H1 (cell line): ENCODE results near the gene PRICKLE3. TPM values are rescaled to one million over a fixed set of nuclear protein-coding genes. Genes with fewer than 3 reads are reported as not detected.

ENCODE experiments used
- CTCF ChIA-PET: fragments of 300-600 bp; sonication (Branson Sonifier 250); formaldehyde crosslinking; loops from one replicate; lab custom pipeline; 2021; ENCODE audit not compliant: partially characterized antibody; lab: Charles Lee
- POLR2A ChIA-PET: fragments of 300-600 bp; sonication (Branson Sonifier 250); formaldehyde crosslinking; loops from one replicate; lab custom pipeline; 2021; ENCODE audit warnings: inconsistent platforms; ENCODE audit not compliant: partially characterized antibody; lab: Charles Lee
- DNase-seq, 2 experiments: peaks; one replicate each; pipeline versions ENCODE4 v3.0.0 to v3.0.0-alpha.2; 2010 to 2022; ENCODE audit warnings: low spot score in 2 of 2, low read depth in 1 of 2, mixed read lengths in 1 of 2
- FAIRE-seq: peaks from 2 replicates; lab custom pipeline; 2011; peaks lifted over from hg19 to GRCh38; lab: Jason Lieb, UNC
- H2AFZ ChIP-seq: 2 replicates; pipeline ENCODE4 v1.8.1; 2012; ENCODE audit warnings: low read length, inconsistent platforms
- H2AK5ac ChIP-seq: 2 replicates; pipeline ENCODE4 v1.6.1; 2013; ENCODE audit warnings: low read depth, low read length
- H2BK120ac ChIP-seq: replicated peaks from 2 replicates; pipeline ENCODE3; 2013; ENCODE audit warnings: low read depth, low read length, inconsistent platforms
- H2BK12ac ChIP-seq: 2 replicates; pipeline ENCODE4 v1.6.1; 2013; ENCODE audit warnings: low read depth, low read length
- H2BK15ac ChIP-seq: 2 replicates; pipeline ENCODE4 v1.6.1; 2013; ENCODE audit warnings: low read length
- H2BK20ac ChIP-seq: 2 replicates; pipeline ENCODE4 v1.6.1; 2013; ENCODE audit warnings: low read length
- H2BK5ac ChIP-seq: 2 replicates; pipeline ENCODE4 v1.6.1; 2013; ENCODE audit warnings: low read depth, low read length
- H3K14ac ChIP-seq: 2 replicates; pipeline ENCODE4 v1.6.1; 2013; ENCODE audit warnings: inconsistent platforms; ENCODE audit not compliant: insufficient read length
- H3K18ac ChIP-seq: 2 replicates; pipeline ENCODE4 v1.6.1; 2013; ENCODE audit warnings: low read length; ENCODE audit errors: extremely low read depth
- H3K23ac ChIP-seq: 2 replicates; pipeline ENCODE4 v1.6.1; 2013; ENCODE audit warnings: inconsistent platforms; ENCODE audit not compliant: insufficient read length
- H3K23me2 ChIP-seq: 2 replicates; pipeline ENCODE4 v1.6.1; 2013; ENCODE audit warnings: low read depth, low read length
- H3K27ac ChIP-seq: 2 replicates; pipeline ENCODE4 v1.6.1; 2011; ENCODE audit warnings: low read depth, low read length, inconsistent platforms
- H3K27me3 ChIP-seq, 4 experiments: replicated peaks in 1 of 4; 1 replicate in 1 of 4; 2 replicates in 3 of 4; pipeline versions ENCODE4 v1.6.1 to v1.8.1; 2011 to 2013; ENCODE audit warnings: low read length in 3 of 4, mild to moderate bottlenecking in 3 of 4, inconsistent platforms in 2 of 4, mixed read lengths in 2 of 4, moderate library complexity in 1 of 4; ENCODE audit not compliant: control insufficient read depth in 3 of 4, insufficient read depth in 3 of 4; ENCODE audit errors: extremely low read depth in 1 of 4
- H3K36me3 ChIP-seq, 4 experiments: 2 replicates each; pipeline versions ENCODE4 v1.6.1 to v1.8.1; 2011 to 2013; ENCODE audit warnings: mild to moderate bottlenecking in 4 of 4, low read length in 3 of 4, moderate library complexity in 2 of 4, control low read depth in 1 of 4, inconsistent platforms in 1 of 4; ENCODE audit not compliant: insufficient read depth in 4 of 4, control insufficient read depth in 2 of 4
- H3K4ac ChIP-seq: replicated peaks from 2 replicates; pipeline ENCODE3; 2013; ENCODE audit warnings: low read length, low read depth, mixed read lengths, inconsistent platforms; ENCODE audit not compliant: insufficient read length
- H3K4me1 ChIP-seq, 4 experiments: replicated peaks in 1 of 4; 1 replicate in 1 of 4; 2 replicates in 3 of 4; pipeline versions ENCODE4 v1.6.1 to v1.8.1; 2011 to 2013; ENCODE audit warnings: low read length in 3 of 4, inconsistent platforms in 2 of 4, mixed read lengths in 1 of 4; ENCODE audit not compliant: insufficient read depth in 4 of 4, control insufficient read depth in 3 of 4
- H3K4me2 ChIP-seq, 2 experiments: 2 replicates each; pipeline versions ENCODE4 v1.6.1 to v1.8.1; 2011 to 2013; ENCODE audit warnings: low read depth in 2 of 2, low read length in 2 of 2, control low read depth in 1 of 2, inconsistent platforms in 1 of 2, mild to moderate bottlenecking in 1 of 2; ENCODE audit not compliant: insufficient read depth in 1 of 2
- H3K4me3 ChIP-seq, 4 experiments: fragments of 200-600, 300-600 bp in 1 of 4; sonication (generic), shearing (Covaris generic), sonication (Bioruptor Twin) in 1 of 4; 2 replicates each; pipeline versions ENCODE4 v1.5.1 to v1.8.1; 2011 to 2016; ENCODE audit warnings: low read length in 4 of 4, low read depth in 3 of 4, control low read depth in 2 of 4, inconsistent platforms in 2 of 4, mild to moderate bottlenecking in 2 of 4, mixed read lengths in 1 of 4, moderate library complexity in 1 of 4; ENCODE audit not compliant: insufficient read depth in 2 of 4; ENCODE audit errors: extremely low read depth in 1 of 4
- H3K56ac ChIP-seq: replicated peaks from 2 replicates; pipeline ENCODE3; 2013; ENCODE audit warnings: low read depth, mild to moderate bottlenecking, mixed read lengths, low read length, inconsistent platforms; ENCODE audit not compliant: insufficient read length
- H3K79me1 ChIP-seq: 2 replicates; pipeline ENCODE4 v1.6.1; 2013; ENCODE audit warnings: low read depth, low read length, control low read depth
- H3K79me2 ChIP-seq, 2 experiments: 2 replicates each; pipeline versions ENCODE4 v1.6.1 to v1.8.1; 2012 to 2013; ENCODE audit warnings: low read length in 2 of 2, mild to moderate bottlenecking in 2 of 2, inconsistent platforms in 1 of 2; ENCODE audit not compliant: insufficient read depth in 2 of 2, control insufficient read depth in 1 of 2
- H3K9ac ChIP-seq, 4 experiments: replicated peaks in 1 of 4; 1 replicate in 1 of 4; 2 replicates in 3 of 4; pipeline versions ENCODE4 v1.6.1 to v1.8.1; 2011 to 2013; ENCODE audit warnings: low read depth in 3 of 4, low read length in 3 of 4, control low read depth in 2 of 4, mild to moderate bottlenecking in 2 of 4, moderate library complexity in 2 of 4, inconsistent platforms in 1 of 4; ENCODE audit errors: extremely low read depth in 1 of 4
- H3K9me3 ChIP-seq, 2 experiments: 2 replicates each; pipeline versions ENCODE4 v1.6.1 to v1.8.1; 2012 to 2013; ENCODE audit warnings: mild to moderate bottlenecking in 2 of 2, moderate library complexity in 2 of 2, control low read depth in 1 of 2, inconsistent platforms in 1 of 2, low read depth in 1 of 2, low read length in 1 of 2, mixed read lengths in 1 of 2; ENCODE audit not compliant: insufficient read depth in 2 of 2
- H4K20me1 ChIP-seq, 2 experiments: replicated peaks in 1 of 2; 2 replicates each; pipeline versions ENCODE3 to v1.8.1; 2011 to 2013; ENCODE audit warnings: inconsistent platforms in 2 of 2, low read length in 2 of 2, mild to moderate bottlenecking in 1 of 2; ENCODE audit not compliant: insufficient read depth in 2 of 2, control insufficient read depth in 1 of 2
- H4K5ac ChIP-seq: 2 replicates; pipeline ENCODE4 v1.6.1; 2013; ENCODE audit warnings: low read length, low read depth, mixed read lengths, inconsistent platforms; ENCODE audit not compliant: insufficient read length
- H4K8ac ChIP-seq: 2 replicates; pipeline ENCODE4 v1.8.0; 2013; ENCODE audit warnings: mild to moderate bottlenecking, moderate library complexity, low read length, inconsistent platforms; ENCODE audit not compliant: insufficient read depth; ENCODE audit errors: extremely low read depth
- H4K91ac ChIP-seq: replicated peaks from 2 replicates; pipeline ENCODE3; 2013; ENCODE audit warnings: low read length, mixed read lengths, inconsistent platforms; ENCODE audit not compliant: insufficient read length
- KDM4A ChIP-seq: IDR thresholded peaks from one replicate; pipeline ENCODE4 v1.7.1; 2012; ENCODE audit warnings: low read depth, mild to moderate bottlenecking, moderate library complexity, low read length, inconsistent platforms; ENCODE audit not compliant: severe bottlenecking
- RAD21 ChIP-seq, 2 experiments: IDR thresholded peaks in 1 of 2; conservative IDR thresholded peaks in 1 of 2; 2 replicates each; pipeline ENCODE4 v1.6.1; 2011; ENCODE audit warnings: low read depth in 2 of 2, low read length in 2 of 2, improper control_type of control experiment in 1 of 2, inconsistent platforms in 1 of 2, mild to moderate bottlenecking in 1 of 2, moderate library complexity in 1 of 2
- RFX5 ChIP-seq: IDR thresholded peaks from 2 replicates; pipeline ENCODE4 v1.6.1; 2011; ENCODE audit warnings: low read depth, low read length, improper control_type of control experiment, borderline replicate concordance
- RXRA ChIP-seq: IDR thresholded peaks from 2 replicates; pipeline ENCODE4 v1.6.1; 2011; ENCODE audit warnings: low read depth, mild to moderate bottlenecking, low read length, moderate library complexity; ENCODE audit not compliant: insufficient read depth
- TAF1 ChIP-seq: IDR thresholded peaks from 2 replicates; pipeline ENCODE4 v1.6.1; 2011; ENCODE audit warnings: mild to moderate bottlenecking, low read depth, low read length
- TBP ChIP-seq: IDR thresholded peaks from 2 replicates; pipeline ENCODE4 v1.6.1; 2011; ENCODE audit warnings: low read depth, low read length, improper control_type of control experiment
- WGBS, 2 experiments: shearing (Covaris generic) in 1 of 2; methylation state at CpG; one replicate each; pipeline versions ENCODE4 v1.1.6 to v1.1.7; 2013 to 2015; ENCODE audit warnings: low lambda C conversion rate in 2 of 2, mixed read lengths in 2 of 2, inconsistent platforms in 1 of 2, low coverage in 1 of 2, missing lambda C conversion rate in 1 of 2; ENCODE audit not compliant: insufficient replicate concordance in 2 of 2, insufficient coverage in 1 of 2, insufficient read length in 1 of 2; ENCODE audit errors: extremely low coverage in 1 of 2, missing lambda C conversion rate in 1 of 2; 5-methylcytosine and 5-hydroxymethylcytosine counted together
- polyA plus RNA-seq, 7 experiments: library from polyadenylated mRNA; depleted of rRNA in 3 of 7; stranded (reverse) in 5 of 7; unstranded in 2 of 7; fragments of >200 nt in 5 of 7; fragments of 200-250 nt in 2 of 7; gene quantifications; 1 replicate in 5 of 7; 2 replicates in 1 of 7; 4 replicates in 1 of 7; pipeline versions ENCODE4 v1.2.1 to v1.2.3, GENCODE V29; 2011 to 2013; ENCODE audit warnings: missing spikeins in 2 of 7, mixed read lengths in 2 of 7
- total RNA-seq: library from RNA; stranded (reverse); fragmentation: NEBNext Ultra II Directional; extraction: Animal tissue kit (Norgen Biotek cat#: 25700); gene quantifications from 2 replicates; pipeline ENCODE4 v1.2.1, GENCODE V29; 2021
- TF ChIP-seq, protein P1 (sequence below), 3 experiments: IDR thresholded peaks; 1 replicate in 2 of 3; 2 replicates in 1 of 3; pipeline versions ENCODE4 v1.5.1 to v1.6.1; 2011; ENCODE audit warnings: low read length in 3 of 3, mild to moderate bottlenecking in 3 of 3, inconsistent platforms in 2 of 3, low read depth in 1 of 3, moderate library complexity in 1 of 3; ENCODE audit not compliant: insufficient read depth in 1 of 3; ENCODE audit errors: control extremely low read depth in 1 of 3

The PRICKLE3 gene
- total and polyA plus RNA-seq, 2 of the 8 experiments (the other 6 are each of a cell fraction or from before 2014, with no cell fraction given) = 9.1 to 10.6 TPM

- CTCF ChIA-PET = interaction anchor here (0.8 to 1.1 kb wide), 2 partner anchors 38 to 86 kb away, joined by 3 read pairs; no protein-coding TSS in a partner anchor
- peak overlapping the region; percentile 71 to 86 for H3K4me2 ChIP-seq
- H2AK5ac ChIP-seq = no peak overlapping the region
- TF ChIP-seq TBP (no peak), RAD21 (IDR thresholded peaks at IDR 0.05 in 1 of 2, conservative IDR thresholded peaks at IDR 0.05 in 1 of 2; ENCODE audit: low read depth in 2 of 2, low read length in 2 of 2) (peak in 1 of 2 experiments; percentile 9; a peak in 1 of 4 replicates), RFX5 (no peak), TAF1 (0 out of 2 replicates have a peak, but pooled peaks have one; percentile 9), RXRA (no peak), KDM4A (peak; percentile 22)
- TF ChIP-seq, protein P1, sequence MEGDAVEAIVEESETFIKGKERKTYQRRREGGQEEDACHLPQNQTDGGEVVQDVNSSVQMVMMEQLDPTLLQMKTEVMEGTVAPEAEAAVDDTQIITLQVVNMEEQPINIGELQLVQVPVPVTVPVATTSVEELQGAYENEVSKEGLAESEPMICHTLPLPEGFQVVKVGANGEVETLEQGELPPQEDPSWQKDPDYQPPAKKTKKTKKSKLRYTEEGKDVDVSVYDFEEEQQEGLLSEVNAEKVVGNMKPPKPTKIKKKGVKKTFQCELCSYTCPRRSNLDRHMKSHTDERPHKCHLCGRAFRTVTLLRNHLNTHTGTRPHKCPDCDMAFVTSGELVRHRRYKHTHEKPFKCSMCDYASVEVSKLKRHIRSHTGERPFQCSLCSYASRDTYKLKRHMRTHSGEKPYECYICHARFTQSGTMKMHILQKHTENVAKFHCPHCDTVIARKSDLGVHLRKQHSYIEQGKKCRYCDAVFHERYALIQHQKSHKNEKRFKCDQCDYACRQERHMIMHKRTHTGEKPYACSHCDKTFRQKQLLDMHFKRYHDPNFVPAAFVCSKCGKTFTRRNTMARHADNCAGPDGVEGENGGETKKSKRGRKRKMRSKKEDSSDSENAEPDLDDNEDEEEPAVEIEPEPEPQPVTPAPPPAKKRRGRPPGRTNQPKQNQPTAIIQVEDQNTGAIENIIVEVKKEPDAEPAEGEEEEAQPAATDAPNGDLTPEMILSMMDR (IDR thresholded peaks at IDR 0.05; ENCODE audit: control extremely low read depth in 1 of 3, insufficient read depth in 1 of 3, low read depth in 1 of 3, low read length in 3 of 3) = peak in 2 of 3 experiments; percentile 15 to 32; a peak in 1 of 4 replicates
These were observed 44.5 kb upstream of the PRICKLE3 start for GRCh38 chrX:49230500-49231232.

More at GRCh38 chrX:49230500-49231232, 44.5 kb upstream of the PRICKLE3 start:
- no peak overlapping the region for H3K14ac ChIP-seq
- peak overlapping the region; percentile 69 for H4K5ac ChIP-seq
- peak overlapping the region; percentile 60; the same call in 1 of the 2 replicates for H2BK12ac ChIP-seq
- peak overlapping the region; percentile 12 for H3K56ac ChIP-seq
- DNase-seq (peak in 1 of 2 experiments; percentile 78), FAIRE-seq (no peak)
- peak overlapping the region; percentile 60 for H3K18ac ChIP-seq
- H3K23me2 ChIP-seq = peaks cover 8% of the 10 kb centered on the region; the same call in 1 of the 2 replicates
- no peak overlapping the region for H3K27ac ChIP-seq
- H2BK20ac ChIP-seq = 0 out of 2 replicates have a peak overlapping the region, but pooled peaks have one; percentile 18
- no peaks in the 10 kb centered on the region for H3K79me1 ChIP-seq
- H3K4ac ChIP-seq = no peak overlapping the region
- no peaks in the 10 kb centered on the region for H3K79me2 ChIP-seq
- no peak overlapping the region for H2AFZ ChIP-seq
- no peak overlapping the region for H3K23ac ChIP-seq
- H3K9ac ChIP-seq = peak overlapping the region in 2 of 4 experiments; percentile 37 to 43; a peak in 4 of 7 replicates
- POLR2A ChIA-PET = interaction anchor here (0.8 kb wide), 1 partner anchor 46 kb away, joined by 4 read pairs; no protein-coding TSS in a partner anchor
- no peak overlapping the region for H2BK15ac ChIP-seq
- H4K91ac ChIP-seq = no peak overlapping the region
- H4K8ac ChIP-seq = no peak overlapping the region
- H3K36me3 ChIP-seq = no peaks in the 10 kb centered on the region
- H3K27me3 ChIP-seq = no peaks in the 10 kb centered on the region
- peak overlapping the region; percentile 43 to 63 (median 54) for H3K4me3 ChIP-seq
- no peaks in the 10 kb centered on the region for H4K20me1 ChIP-seq
- no peak overlapping the region for H2BK120ac ChIP-seq
- 4% methylated on average over 8 of the region's 44 CpGs; no CpG with 5 or more reads in 1 of the 2 experiments for WGBS, 2 experiments
- H2BK5ac ChIP-seq = no peak overlapping the region
- H3K9me3 ChIP-seq = no peaks in the 10 kb centered on the region
- H3K4me1 ChIP-seq = peaks cover 0 to 7% (median 3%) of the 10 kb centered on the region in 4 experiments; a peak in 2 of 7 replicates
